OCI-LY3 (cell line): Measurements from ENCODE around the gene ELFN1.

Experiments used
- CTCF ChIP-seq: fragments of 200-600, 300-600 bp; sonication (generic); IDR thresholded peaks from 2 replicates; pipeline ENCODE4 v1.5.1; 2014; ENCODE audit warnings: antibody characterized with exemption, low read length, low read depth
- EZH2phosphoT487 ChIP-seq: fragments of 200-600 bp; shearing (Covaris generic); IDR thresholded peaks from 2 replicates; pipeline ENCODE4 v1.6.1; 2018; ENCODE audit warnings: antibody characterized with exemption, mixed run types, low read depth

- no peak for TF ChIP-seq CTCF
- TF ChIP-seq EZH2phosphoT487: no peak
Measured at GRCh38 chr7:1740214-1740613, 70.1 kb downstream of the ELFN1 start.
